Fibroblast of gingiva (primary cell): ENCODE results near the gene FGD4.
A peak's percentile ranks its signal among the peaks of the same experiment; 100 is the strongest.
"Not testable (repeated sequence)": the region's sequence is repeated elsewhere in the genome, so short reads cannot be mapped to it uniquely, and the experiment has no call there.

Source experiments
- DNase-seq: peaks from one replicate; pipeline ENCODE4 v3.0.0-alpha.2; 2011; ENCODE audit warnings: low read depth

Gene FGD4

DNA sequence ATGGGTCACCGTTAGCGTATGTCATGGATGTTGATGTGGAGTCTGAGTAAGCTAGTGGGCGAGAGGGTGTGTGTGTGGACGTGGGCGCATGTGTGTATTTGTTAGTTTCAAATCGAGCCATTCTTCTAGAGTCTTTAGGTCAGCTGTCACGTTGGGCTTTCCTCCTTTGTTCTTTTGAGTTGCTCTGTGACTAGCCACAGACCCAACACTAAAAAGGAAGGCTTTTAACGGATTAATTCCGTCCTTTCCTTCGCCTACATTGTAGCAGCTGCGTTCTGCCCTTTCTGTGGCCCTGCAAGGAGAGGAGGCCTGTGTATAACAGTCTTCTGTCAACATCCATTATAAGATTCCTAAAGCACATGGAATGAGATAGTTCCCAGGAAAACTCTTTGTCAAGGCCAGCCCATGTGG, 162.6 kb downstream of the FGD4 start:
- no peak for DNase-seq

DNA sequence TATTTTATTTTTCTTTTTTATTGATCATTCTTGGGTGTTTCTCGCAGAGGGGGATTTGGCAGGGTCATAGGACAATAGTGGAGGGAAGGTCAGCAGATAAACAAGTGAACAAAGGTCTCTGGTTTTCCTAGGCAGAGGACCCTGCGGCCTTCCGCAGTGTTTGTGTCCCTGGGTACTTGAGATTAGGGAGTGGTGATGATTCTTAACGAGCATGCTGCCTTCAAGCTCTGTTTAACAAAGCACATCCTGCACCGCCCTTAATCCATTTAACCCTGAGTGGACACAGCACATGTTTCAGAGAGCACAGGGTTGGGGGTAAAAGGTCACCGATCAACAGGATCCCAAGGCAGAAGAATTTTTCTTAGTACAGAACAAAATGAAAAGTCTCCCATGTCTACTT, 163.1 kb downstream of the FGD4 start:
- DNase-seq: not testable (repeated sequence)

DNA sequence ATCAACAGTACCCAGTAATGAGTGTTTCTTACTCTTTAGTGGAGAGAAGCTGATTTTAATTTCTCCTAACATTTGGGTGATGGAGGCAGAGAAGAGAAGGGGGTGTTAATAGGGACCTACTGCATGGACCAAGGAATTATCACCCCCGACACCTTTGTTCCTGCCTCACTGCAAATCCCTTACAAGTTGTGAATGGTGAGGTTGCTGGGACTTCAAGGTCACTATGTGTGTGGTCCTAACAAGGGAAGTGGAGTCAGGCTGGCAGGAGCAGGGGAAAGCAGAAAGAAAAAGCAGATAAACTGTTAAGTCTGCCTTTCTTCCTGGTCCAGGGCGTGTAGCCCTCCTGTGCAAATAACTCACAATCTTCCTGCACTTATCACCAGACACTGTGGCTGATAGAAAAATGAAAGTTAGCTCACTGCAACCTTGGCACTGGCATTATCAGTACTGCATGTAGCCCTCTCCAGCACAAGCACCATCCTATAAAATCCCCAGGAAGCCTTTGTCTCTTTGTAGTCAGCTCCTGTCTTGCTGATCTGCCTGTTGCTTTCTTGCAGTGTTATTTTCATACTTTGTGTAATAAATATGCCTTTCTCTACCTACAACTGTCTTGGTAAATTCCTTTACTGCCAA, 167.4 kb downstream of the FGD4 start:
- DNase-seq: no peak

DNA sequence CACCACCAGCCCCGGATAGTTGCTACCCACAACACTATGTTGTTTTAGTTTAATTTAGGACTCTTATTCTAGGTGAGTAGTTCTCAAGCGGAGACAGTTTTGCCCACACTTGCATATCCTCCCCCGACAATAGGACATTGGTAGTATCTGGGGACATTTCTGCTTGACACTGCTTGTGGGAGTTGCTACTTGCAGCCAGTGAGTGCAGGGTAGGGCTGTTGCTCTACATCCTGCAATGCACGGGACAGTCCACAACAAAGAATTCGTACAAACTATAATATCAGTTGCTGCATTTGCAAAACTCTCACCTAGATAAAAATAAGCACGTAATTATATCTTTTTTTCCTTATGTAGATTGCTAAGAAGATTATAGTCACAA, 167.9 kb downstream of the FGD4 start:
- DNase-seq: no peak

DNA sequence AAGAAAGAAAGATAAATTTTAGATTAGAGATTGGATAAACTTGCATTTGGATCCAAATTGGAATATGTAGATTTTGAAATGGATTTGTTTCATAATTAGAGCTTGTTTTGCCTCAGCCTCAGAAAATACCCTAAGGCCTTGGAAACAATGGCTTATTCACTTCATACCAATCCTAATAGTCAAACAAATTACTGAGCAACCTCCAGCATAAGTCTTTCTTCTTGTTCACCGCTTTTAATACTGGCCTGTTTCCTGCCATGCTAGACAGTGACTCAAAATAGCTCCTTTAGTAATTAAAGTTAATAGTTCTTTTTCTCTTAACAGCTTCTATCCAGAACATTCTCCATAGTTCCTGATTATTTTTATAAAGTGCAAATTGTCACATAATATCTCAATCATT, 168.9 kb downstream of the FGD4 start:
- DNase-seq: peak; percentile 90

DNA sequence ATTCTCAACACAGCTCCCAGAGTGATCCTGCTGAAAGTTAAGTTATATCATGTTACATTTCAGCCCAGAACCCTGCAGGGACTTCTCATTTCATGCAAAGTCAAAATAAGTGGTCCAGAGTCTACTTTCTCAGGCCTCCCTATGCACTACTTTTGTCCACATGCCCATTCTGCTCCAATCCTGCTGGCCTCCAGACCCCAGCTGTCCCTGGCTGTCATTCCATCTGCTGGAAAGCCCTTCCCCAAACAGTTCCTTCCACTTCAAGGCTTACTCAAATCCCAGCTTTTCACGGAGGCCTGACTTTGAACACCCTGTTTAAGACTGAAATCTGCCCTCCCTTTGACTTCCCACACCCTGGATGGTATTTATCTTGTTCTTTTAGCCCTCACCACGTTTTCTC, 169.9 kb downstream of the FGD4 start:
- no peak for DNase-seq

DNA sequence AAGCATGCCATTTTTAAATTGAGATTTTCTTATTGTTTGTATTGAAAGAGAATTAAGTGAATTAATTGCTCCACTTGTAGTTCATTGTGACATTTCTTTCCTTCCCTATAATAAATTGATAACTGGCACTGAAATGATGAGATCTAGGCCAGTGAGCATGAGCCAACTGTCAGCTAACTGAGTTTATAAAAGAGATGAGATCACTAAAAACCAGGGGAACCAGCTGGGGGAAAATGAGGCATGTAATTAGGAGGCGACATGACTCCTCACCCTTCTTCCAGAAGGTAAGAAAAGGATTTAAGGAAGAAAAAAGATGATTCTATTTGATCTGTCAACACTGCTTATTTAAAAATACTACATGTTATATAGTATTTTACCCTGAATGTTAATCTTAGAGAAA, 175.2 kb downstream of the FGD4 start:
- no peak for DNase-seq

DNA sequence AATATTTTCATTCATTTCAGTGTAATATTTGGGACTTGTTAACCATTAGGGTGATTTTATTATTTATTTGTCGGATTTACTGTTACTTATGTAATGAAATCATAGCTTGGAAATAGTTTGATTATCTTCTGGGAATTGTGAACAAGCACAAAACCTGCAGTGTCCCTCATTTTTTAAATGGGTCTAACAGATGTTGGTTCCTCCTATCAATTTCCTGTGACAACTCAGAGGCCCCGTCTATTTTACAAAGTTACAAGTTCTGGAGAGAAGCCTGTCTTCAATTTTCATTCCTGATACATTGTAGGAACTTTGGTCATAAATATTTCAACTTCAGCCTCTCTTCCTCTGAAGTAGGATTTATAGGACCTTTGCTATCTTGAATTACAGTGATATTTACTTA, 178.0 kb downstream of the FGD4 start:
- no peak for DNase-seq

DNA sequence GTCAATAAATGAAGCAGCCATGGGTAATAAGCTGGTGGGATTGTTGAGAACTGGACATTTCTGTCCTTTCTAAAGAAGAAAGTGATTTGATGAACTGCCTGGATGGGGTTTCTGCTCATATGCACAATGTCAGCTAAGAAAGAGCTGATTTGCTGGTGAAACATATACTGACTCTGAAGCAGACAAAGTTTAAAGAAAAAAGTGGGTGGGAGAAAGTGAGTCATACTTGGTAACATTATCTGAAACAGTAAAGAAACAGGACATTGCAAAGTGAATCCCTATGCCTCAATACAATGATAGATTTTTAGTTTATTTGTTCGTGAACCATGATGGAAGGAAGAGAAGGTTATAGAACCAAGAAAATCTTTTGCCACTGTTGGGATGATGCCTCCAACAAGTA, 184.2 kb downstream of the FGD4 start:
- DNase-seq: peak; percentile 38

DNA sequence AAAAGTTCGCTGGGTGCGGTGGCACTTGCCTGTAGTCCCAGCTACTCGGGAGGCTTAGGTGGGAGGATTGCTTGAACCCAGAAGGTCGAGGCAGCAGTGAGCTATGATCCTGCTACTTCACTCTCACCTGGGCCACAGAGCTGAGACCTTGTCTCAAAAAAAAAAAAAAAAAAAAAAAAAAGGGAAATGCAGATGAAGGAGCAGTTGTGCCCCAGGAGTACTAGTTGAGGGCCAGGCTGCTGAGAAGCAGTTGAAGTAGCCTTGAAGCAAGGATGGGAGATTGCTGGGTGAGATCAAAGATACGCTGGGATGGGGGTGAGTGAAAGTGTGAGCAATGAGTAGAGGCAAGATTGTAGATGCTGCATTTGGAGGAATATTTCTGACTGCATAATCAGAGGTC, 186.3 kb downstream of the FGD4 start:
- no peak for DNase-seq

DNA sequence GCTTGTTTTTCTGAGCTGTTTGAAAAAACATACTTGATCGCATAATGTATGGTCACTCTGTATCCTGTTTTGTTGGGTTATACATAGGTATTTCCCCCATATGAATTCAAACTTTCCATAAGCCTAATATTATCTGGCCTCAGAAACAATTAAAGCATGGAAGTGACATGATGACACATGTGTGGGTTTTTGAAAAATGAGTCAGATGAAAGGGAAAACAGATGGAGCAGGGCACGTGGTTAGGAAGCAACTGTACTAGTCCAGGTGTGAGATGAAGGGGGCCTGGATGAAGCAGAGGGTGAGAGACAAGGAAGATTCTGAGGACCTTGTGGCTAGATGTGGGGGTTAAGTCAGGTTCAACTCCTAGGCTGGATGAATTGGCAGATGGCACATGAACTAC, 187.0 kb downstream of the FGD4 start:
- DNase-seq: peak; percentile 17

DNA sequence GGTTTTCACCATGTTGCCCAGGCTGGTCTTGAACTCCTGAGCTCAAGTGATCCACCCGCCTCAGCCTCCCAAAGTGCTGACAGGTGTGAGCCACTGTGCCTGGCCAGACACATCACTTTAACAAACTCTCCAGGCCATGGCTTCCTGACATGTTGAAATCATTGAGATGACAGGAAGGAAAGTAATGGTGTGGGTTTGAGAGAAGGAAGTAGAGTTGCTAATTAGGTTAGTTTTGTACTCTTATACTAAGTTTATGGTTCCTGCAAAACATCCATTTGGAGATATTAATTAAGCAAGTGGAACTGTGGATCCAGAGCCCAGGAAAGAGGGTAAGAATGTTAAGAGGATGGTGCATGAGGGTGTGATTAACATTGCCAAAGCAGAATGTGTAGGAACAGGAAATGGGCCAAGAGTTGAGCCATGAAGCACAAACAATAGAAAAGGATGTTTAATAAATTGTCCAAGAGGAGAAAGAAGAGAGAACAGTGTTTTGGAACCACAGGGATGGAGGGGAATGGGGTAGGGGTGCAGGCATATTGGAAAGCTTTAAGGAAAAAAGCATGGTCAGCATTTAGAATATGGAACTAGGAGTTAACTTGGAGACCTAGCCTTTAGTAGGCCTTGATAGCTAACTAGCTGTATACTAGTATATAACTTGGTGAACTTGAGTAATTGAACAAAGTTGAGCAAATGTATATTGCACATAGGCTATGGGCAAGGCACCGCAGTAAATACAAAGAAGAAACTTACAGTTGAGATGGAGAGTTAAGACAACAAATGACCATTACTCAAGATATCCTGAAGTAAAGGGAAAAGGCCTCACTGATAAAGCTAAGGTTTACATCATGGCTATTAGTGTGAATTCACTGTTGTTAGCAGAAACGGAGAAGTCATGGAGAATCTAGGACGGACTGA, 188.5 kb downstream of the FGD4 start:
- DNase-seq: no peak

DNA sequence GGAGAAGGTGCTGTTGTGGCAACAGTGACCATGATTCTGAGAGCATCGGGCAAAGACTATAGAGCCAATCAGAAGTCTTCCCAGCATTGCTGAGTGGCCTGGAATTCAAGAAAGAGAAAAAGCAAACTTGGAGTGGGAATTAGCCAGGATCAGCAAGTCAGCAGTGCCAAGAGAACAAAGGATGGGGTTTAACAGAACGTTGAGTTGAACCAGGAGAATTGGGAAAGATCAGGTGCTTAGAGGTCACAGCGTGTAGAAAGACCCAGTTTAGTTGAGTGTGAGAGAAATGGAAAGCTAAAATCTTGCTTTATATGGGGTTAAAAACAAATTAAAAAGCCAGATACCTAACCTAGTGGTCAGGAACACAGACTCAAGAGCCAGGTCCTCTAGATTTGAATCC, 189.2 kb downstream of the FGD4 start:
- DNase-seq: no peak

DNA sequence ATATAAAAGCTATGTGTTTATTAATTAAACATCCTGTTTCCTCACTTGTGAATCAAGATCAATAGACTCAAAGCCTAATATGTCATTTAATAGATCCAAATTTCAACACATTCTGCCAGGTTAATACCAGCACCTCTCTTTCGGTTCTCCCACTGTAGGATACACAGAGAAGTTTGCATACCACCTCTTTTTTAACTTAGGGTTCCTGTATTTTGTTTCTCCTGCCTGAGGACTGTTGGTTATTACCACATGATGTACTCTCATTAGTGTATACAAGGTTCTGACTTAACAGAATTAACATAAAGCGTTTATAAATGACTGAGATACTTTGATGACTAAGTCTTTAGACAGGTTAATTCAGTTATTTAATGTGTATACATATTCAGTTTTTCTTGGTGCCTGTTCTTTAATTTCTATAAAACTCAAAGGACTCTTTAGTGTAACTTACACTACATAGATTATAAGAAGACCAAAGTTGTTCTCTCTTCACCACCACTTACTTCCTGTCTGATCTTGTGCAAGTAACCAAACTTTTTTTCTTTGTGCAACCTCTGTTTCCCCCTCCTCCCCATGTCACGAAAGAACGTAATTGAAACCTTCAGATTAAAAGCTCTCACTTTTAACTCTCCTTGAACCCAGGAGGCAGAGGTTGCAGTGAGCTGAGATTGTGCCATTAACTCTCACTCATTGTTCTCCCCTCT, 190.0 kb downstream of the FGD4 start:
- no peak for DNase-seq

DNA sequence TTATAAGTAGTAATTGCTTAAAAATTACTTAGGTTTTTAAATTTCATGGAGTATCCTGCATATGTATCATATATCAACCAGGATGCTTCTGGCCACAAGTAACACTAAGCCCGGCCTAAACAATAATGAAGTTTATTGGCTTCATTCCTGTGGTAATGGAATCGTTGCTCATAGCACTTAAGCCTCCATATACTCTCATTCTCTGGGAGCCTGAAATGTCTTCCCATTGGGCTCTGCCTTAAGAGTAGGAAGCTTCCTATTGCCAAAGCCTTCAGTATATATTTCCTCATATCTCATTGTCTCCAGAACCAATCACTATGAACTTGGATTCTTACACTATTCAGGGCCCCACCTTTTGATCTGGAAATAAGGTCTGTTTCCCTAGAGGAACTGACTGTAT, 195.9 kb downstream of the FGD4 start:
- DNase-seq: peak; percentile 48

DNA sequence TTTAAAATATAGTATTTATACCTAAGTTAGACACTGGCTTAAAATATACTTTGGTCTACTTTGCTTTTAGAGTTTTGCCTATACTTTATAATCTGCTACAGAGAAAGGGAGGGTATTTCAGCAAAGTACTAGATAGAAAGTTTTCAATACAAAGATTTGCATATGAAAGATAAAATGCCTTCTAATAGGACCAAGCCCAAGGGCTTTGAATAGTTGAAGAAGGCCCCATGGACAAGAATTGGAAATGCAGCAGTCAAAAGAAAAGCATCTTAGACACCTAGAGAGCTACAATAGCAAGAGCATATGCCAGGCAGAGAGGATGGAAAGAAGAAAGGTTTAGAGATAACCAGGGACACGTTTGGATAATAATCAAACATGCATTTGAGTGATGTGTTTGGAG, 196.7 kb downstream of the FGD4 start:
- no peak for DNase-seq

DNA sequence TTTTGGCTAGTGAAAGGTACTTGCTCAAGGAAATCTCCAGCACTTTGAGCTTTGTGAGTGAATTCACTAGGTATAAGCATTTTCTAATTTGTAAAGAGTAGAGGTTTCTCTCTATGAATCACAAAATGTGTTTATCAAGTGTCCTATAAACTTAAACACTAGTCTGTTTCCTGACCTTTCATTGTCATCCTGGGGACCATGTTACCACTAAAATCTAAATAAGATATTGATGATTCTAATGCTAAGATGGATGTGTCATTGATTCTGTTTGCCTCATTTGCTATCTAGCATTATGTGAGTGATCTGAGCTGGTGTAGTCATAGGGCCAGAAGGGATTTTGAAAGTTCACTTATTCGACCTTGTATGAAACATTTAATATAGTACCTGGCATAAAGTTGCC, 199.3 kb downstream of the FGD4 start:
- no peak for DNase-seq

DNA sequence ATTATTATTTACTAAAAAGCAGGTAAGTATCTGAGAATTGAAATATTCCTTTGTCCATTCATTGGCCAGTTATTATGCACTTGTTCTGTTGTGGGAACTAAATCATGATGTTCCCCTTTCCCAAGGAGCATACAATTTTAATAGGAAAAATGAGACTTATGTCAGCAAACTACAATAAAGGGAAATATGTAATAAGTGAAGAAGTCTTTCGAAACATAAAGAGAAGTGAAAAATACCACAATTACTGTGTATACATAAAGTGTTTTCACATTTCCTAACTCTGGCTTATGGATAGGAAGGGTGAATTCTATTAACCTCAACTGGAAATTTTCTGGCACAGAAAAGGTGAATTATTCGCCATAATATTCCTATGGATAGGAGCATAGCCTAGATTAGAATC, 201.3 kb downstream of the FGD4 start:
- no peak for DNase-seq

DNA sequence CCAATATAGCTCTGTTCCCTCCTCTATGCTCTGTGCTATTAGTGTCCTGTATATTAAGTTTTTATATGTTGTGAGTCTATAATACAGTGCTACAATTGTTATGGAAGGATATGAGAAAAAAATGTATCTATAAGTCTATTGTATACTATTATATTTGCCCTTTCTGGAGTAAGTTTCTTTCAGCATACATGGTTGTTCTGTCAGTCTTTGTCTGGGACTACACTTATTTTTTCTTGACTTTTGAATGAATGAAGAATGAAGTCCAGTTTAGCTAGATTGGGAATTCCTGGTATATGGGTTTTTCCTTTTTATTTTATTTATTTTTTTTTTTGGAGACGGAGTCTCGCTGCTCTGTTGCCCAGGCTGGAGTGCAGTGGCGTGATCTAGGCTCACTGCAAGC, 203.7 kb downstream of the FGD4 start:
- DNase-seq: no peak

DNA sequence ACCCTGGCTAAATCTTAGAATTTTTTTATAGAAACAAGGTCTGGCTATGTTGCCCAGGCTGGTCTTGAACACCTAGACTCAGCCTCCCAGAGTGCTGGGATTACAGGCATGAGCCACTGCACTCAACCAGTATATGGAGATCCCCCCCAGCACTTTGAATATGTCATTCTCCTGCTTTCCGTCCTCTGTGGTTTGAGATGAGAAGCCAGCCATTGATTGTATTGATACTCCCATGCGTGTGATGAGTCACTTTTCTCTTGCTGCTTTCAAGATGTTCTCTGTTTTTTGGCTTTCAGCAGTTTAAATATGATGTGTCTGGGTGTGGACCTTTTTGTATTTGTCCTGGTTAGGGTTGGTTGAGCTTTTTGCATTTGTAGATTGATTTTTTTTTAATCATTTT, 204.5 kb downstream of the FGD4 start:
- DNase-seq: peak; percentile 50

DNA sequence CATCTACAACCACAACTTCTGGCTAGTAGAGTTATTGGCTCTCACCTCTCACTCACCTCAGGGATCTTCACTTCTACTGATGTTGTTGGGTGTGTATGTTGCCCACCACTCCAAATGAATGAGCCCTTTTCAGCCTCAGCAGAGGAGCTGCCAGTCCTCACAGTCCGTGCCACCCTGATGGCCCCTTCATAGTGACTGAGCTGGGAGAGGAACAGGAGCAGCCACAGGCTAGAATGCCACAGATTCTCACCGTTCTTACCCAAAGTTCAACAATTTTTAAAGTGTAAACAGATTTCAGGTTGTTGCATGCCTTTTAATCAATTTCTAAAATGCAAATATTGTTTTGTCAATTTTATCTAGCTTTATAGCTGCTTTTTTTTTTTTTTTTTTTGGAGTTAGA, 205.2 kb downstream of the FGD4 start:
- no peak for DNase-seq

DNA sequence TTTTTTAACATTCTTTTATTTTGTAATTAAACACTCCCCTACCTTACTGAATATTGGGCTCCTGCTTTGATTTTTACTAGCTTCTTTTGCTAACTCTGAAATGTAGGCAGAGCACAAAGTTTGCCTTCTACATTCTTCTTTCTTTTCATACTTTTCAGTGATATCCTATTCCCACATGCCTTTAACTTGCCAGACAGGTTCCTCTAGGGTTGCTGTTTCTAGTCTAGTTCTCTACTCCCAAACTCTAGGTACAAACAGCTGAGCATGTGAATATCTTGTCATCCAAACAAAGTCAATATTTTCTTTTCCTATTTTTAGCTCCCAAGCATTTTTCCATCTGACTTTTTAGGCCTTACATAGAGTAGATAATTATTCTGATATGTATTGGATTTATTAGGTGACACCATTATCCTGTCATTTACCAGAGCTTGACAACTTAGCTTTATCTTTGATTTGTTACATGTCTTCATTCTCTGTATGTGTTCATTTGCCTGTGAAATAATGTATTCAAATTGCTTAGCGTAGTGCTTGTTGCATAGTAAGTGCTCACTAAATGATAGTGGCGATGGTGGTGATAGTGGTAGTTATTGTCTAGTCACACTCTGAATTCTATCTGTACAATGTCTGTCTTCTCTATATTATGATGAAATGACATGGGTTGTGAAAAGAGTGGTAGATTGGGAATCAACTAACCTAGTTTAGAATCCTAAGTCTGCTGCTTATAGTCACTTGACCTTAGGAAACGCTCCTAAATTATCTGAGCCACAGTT, 206.2 kb downstream of the FGD4 start:
- no peak for DNase-seq
